SK-MEL-5 (cell line): ENCODE measurements around the gene ACAD11. TPM values are rescaled to one million over a fixed set of nuclear protein-coding genes. Genes with fewer than 3 reads are reported as not detected.

ENCODE experiments used
- DNase-seq: peaks from one replicate; pipeline ENCODE4 v3.0.0-alpha.2; 2016; ENCODE audit warnings: low read depth, low spot score
- in situ Hi-C: cut with HindIII; loops from 2 replicates; pipeline ENCODE4 v1.10.0; 2016; ENCODE audit warnings: low sequenced_read_pairs, high pct_unique_total_duplicates, low pct_unique_long_range_greater_than_20kb
- total RNA-seq: library from RNA; depleted of rRNA; stranded (reverse); fragments of >200 nt; shearing (Covaris generic); gene quantifications from 2 replicates; pipeline ENCODE4 v1.2.3, GENCODE V29; 2014

The ACAD11 gene
- total RNA-seq, 1 experiment from 2014 or later, result 14.6 TPM

DNA sequence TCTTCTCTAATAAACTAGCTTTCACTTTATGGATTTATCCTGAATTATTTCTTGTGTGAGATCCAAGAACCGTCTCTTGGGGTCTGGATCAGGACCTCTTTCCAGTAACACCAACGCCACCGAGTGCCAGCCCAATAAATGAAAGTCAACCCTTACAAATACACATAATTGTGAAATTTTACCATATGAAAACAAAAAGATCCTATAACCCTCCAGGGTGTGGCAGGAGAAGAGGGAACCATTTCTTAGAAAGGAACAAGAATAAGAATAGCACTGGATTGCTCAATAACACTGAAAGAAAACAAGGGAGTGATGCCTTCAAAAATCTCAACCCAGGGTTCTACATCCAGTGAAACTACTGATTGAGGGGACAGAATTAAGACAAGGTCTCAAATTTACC lies 114.1 kb downstream of the ACAD11 start:
- in situ Hi-C loops, result no loop called here
- no peak for DNase-seq

DNA sequence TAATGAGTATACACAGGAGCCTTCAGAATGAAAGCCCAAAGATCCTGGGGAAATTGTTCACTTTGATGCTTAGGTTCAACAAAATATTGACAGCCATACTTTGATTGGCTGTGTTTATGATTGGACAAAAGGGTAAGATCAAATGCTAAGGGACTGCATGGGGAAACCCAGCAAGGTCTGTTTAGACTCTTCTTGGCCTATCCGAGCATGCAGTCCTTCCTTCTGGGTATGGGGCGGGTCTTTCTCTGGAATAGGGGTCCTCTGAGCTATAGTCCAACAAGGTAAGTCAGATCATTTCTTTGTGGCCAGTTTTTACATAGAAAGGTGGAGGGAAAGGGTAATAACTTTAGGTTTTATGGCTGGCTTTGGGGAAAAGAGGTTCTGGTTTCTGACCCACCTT lies 115.5 kb downstream of the ACAD11 start:
- in situ Hi-C loops, result no loop called here

DNA sequence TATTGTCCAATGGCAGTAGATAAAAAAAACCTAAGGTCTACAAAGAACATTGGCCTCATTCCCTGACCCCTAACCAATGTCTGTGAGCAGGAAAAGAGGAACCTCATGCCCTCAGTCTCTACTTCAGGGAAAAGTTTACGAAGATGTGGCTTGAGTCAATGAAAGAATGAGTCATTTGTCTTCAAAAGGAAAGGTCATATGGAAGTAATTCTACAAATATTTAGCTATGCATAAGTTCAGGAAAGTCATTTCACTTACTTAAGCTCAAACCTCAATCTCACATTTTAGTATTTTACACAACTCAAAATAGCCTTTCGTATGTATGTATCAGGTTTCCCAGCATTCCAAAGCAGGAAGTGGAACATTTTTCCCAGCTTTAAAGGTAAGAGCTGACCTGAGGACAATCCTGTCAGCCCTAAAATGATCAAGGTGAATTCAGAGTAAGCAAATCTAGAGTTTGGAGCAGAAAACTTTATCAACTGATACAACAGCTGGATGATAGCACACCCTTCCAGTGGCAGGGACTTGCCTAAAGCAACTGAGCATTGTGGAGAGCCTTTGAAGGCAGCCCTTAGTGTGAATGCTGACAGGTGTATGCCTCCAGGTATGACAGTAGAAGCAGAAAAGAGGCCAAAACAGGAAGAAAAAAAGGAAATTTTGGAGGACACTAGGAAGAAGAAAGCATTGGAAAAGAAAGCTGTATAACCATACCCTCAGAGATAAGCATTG lies 116.4 kb downstream of the ACAD11 start:
- in situ Hi-C loops, result no loop called here
- peak; percentile 32 for DNase-seq

More for the DNA sequence above, 115.5 kb downstream of the ACAD11 start:
- no peak for DNase-seq

DNA sequence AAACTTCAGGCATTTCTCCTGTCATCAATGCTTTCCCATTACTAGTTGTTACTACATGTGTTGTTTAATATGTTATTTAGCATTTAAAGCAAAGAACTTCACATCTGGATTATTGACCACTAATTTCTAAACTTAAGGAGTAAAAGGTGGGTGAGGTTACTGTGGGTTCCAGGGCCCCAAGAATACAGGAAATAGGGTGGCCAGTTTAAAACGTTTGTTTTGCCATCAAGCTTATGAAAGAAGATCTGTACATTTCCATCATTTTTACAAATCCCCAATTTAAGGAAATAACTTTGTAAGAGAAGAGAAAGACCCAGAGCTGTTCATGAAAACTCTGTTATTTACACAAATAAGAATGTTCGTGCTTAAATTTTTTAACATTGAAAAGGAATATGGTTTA lies 117.0 kb downstream of the ACAD11 start:
- in situ Hi-C loops, result no loop called here

DNA sequence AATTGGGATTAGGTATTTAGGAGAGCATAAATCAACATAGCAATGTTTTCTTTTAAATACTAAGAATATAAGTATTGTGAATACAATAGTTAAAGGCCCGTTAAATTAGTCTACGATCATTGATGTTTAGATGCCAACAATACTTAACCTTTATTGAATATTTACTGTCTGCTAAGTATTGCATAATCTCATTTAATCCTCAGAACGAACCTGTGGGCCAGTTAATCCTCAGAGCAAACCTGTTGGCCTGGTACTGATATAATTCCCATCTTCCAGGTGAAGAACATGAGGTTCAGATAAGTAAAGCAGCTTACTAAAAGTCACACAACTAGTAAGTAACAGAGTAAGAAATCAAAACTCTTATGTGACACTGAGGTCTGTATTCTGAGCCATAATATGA lies 119.9 kb downstream of the ACAD11 start:
- DNase-seq, result no peak
- in situ Hi-C loops, result no loop called here

More for the DNA sequence above, 117.0 kb downstream of the ACAD11 start:
- no peak for DNase-seq

DNA sequence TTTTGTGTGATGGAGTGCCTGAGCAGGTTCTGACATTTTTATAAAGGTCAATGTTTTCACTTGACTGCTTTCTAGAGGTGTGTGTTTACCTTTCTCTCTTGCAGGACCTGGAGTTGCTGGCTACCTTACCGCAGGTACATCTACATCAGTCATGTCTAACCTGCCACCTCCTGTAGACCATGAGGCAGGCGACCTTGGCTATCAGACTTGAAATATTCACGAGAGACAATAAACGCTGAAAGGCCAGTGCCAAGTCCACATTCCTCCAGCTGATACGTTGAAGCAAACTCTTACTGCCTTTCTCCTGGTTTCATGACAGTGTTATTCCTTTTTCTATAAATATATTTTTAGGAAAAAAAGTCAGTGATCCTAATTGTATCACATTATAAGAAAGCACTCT lies 121.5 kb downstream of the ACAD11 start:
- in situ Hi-C loops, result no loop called here
- DNase-seq, result no peak

DNA sequence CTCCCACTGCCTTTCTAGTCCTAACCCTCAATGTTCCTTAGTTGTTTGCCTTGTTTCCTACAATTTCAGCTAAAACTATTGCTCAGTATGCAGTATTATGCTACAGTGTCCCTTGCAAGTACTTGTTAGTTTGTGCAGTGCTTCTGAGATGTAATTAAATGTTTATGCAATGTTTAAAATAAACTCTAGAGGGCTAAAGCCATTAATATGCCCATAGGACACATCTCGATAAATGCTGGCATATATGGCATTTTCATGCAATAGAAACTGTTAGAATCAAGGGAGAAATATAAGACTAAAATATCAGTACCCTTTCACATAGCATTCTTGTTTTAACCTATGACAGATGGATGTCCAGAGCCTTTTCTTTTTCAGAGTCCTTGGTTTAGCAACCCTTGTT lies 122.3 kb downstream of the ACAD11 start:
- DNase-seq, result no peak
- in situ Hi-C loops, result no loop called here

DNA sequence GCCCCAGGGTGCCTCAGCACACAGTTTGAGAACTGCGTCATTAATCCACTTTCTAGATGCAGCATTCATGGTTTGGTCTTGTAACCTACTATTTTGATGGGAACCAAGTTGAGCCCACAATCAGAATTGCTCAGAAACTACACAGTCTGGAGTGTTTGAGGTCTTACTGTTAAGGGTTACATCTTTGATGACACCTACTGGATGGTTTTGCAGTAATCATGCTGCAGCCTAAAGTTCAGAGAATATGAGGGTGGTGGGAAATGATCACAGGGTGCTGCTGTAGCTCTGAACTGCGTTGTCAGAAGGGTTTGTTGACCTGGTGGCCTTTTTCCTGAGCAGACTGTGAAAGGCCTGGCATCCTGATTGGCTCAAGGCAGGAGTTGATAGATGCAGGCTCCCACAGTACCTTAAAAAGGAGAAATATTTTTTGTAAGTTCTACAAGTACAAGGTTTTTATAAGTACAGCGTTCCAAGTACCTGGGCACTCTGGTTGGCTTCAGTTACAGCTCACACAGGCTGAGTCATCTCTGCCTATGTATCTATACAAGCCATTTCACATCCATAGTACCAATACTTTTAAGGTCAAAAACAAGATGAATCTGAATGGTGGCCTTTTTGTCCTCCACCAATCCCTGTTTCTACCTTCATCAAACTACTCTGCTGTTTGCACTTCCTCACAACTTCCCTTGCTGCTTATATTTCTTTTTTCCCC lies 123.0 kb downstream of the ACAD11 start:
- peak; percentile 27 for DNase-seq
- in situ Hi-C loops, result no loop called here

DNA sequence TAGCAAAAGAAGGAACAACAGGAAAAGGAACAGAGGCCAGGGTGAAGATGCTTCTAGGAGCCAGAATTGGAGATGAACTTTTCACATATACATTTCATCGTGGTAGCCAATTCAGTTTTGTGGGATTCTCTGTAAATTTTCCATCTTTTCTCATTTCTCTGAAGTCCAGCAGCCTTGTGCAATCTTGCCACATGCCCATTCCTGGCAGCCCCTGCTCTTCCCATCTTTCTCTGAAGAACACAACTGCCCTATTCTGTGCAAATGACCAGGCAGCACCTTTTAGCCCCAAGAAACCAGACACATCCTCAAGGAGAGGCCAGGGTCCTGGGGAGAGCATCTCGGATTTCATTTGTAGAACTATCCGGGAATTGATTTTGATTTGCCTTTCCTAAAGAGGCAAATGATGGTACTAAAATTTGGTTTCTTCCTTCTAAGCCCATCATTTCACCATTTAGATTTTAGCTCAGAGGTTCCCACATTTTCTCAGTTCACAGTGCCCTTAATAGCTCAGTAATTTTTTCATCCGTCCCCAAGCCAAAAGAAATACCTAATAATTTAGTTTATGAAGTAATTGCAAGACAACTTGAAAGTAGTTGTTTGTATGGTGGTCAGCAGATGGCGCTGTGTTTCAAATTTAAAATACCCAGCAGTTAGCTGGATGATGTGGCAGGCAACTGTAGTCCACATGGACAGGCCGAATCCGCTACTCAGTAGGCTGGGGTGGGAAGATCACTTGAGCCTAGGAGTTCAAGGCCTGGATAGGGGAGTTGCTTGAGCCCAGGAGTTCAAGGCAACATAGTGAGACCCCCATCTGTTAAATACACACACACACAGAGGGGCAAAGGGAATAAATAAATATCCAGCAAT lies 123.8 kb downstream of the ACAD11 start:
- DNase-seq, result peak; percentile 81
- in situ Hi-C loops, result no loop called here

DNA sequence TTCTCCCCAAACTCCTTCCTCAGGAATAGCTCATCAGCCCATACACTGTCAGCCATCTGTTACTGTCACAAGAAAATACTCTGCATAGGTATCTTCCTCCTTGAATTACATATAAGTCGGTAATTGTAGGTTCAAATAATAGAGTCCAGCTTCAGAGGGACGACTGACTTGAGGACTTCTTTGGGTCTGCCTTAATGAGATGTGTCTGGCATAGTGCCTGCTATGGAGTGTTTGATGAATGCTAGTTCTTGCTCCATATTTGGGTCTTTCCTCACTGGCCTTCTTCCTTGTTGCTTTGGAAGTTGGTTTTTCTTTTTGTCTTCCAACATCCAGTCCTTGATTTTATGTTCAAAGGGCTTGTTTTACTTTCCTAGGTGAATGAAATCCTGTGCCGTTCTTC lies 129.0 kb downstream of the ACAD11 start:
- in situ Hi-C loops, result no loop called here
- DNase-seq, result no peak

DNA sequence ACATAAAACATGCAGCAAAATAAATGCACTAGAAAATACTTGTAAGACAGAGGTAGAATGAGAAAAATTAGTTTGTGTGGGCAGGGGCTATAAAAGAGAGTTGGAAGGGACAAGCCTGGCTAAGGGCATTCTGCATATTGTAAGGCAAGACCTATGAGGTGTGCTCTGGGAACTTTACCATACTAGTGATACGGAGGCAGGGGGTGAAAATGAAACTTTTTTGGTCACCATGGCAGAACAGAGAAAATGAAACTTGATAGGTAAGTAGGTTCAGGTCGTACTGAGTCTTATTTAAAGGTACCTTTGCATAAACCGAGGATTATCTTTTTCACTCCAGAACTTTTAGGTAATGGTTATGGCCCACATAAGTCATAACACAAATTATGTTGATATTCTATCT lies 137.3 kb downstream of the ACAD11 start:
- no peak for DNase-seq
- in situ Hi-C loops, result no loop called here

DNA sequence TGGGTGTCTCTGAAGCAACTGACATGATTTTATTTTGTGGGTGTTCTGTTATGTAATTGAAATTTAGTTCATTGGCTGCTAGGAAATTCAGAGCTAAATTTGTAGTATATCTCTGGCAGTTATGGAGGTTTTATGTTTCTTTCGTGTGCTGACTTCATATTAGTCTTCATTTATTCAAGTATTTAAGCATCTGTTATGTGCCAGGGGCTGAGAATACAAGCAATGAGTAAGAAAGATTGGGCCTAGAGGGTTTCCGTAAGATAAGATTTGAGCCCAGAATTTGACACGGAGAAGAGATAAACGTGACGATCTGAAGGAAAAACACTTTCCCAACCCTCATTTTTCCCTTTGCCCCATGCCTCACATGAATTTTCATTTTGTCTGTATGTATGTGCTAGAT lies 137.7 kb downstream of the ACAD11 start:
- no peak for DNase-seq
- in situ Hi-C loops, result no loop called here

DNA sequence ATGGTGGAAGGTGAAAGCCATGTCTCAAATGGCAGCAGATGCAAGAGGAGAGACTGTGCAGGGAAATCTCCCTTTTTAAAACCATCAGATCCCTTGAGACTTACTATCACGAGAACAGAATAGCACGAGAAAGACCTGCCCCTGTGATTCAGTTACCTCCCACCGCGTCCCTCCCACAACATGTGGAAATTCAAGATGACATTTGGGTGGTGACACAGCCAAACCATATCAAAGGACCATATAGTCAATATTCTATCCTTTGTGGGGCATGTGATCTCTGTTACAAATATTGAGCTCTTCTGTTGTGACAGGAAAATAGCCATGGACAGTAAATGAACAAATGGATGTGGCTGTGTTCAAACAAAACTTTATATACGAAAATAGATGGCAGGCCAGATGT lies 139.7 kb downstream of the ACAD11 start:
- in situ Hi-C loops, result no loop called here
- no peak for DNase-seq

DNA sequence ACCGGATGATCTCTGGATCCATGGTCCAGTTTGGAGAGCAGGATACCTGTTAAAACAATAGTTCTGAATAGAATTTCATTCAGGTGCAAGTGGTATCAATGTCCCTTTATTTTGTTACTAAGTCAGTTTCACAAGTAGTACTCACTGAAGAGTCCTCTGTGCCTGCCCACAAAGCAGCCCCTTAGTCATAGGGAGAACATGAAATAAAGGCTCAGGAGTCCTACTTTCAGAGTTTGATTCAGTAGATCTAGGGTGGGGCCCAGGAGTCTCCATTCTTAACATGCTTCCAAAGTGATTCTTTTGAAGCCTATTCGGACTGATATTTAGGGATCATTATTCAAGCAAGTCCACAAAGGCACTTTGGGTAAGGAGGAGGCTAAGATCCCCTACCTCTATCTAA lies 142.3 kb downstream of the ACAD11 start:
- no peak for DNase-seq
- in situ Hi-C loops, result no loop called here

DNA sequence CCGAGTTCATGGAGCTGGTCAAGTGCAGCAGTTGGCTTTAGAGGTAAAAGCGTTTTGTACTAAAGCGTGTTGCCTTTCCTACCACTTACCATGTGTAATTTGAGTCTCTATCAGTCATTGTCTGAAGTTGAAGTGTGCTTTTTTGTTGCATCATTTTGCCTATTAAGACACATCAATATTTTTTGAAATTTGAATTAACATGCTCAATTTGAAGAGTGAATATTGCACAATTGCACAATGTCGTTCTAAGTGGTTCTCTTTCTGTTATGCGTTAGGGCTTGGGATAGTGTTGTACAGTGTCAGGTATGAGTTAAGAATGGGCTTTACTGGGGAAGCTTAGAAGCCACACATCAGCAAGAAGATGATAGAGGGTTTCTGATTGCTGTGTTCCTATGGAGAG lies 146.6 kb downstream of the ACAD11 start:
- in situ Hi-C loops, result no loop called here

DNA sequence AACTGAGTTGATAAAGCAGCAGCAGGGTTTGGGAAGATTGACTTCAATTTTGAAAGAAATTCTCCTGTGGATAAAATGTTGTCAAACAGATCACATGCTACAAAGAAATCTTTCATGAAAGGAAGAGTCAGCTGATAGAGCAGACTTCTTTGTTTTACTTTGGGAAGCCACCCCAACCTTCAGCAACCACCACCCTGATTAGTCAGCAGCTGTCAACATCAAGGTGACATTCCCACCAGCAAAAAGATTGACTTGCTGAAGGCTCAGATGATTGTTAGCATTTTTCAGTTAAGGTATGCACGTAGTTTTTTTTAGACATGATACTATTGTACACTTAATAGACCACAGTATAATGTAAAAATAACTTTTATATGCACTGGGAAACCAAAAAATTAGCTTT lies 150.1 kb downstream of the ACAD11 start:
- in situ Hi-C loops, result no loop called here
- DNase-seq, result peak; percentile 3

More for the DNA sequence above, 146.6 kb downstream of the ACAD11 start:
- DNase-seq, result no peak

DNA sequence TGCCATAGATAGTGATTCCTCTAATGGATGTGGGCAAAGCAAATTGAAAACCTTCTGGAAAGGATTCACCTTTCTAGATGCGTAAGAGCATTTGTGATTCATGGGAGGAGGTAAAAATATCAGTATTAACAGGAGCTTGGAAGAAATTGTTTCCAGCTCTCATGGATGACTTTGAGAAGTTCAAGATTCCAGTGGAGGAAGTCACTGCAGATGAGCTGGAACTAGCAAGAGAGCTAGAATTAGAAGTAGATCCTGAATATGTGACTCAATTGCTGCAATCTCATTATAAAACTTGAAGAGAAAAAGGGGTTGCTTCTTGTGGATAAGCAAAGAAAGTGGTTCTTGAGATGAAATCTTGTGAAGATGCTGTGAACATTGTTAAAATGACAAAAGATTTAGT lies 150.5 kb downstream of the ACAD11 start:
- in situ Hi-C loops, result no loop called here

More for the DNA sequence above, 150.5 kb downstream of the ACAD11 start:
- no peak for DNase-seq
